NB4 (cell line): ENCODE data around the gene UBE2D3.

ENCODE experiments used
- DNase-seq: peaks from one replicate; pipeline ENCODE4 v3.0.0; 2010; ENCODE audit warnings: low read depth
- H3K4me3 ChIP-seq: one replicate; pipeline ENCODE4 v1.5.1; 2011; ENCODE audit warnings: mild to moderate bottlenecking, low read depth, low read length, moderate library complexity
- CTCF ChIP-seq: IDR thresholded peaks from one replicate; pipeline ENCODE4 v1.5.1; 2012; ENCODE audit warnings: low read depth, low read length
- MYC ChIP-seq: IDR thresholded peaks from 2 replicates; pipeline ENCODE4 v1.6.1; 2011; ENCODE audit warnings: low read depth, low read length
- POLR2A ChIP-seq: IDR thresholded peaks from 2 replicates; pipeline ENCODE4 v1.6.1; 2011; ENCODE audit warnings: mild to moderate bottlenecking; ENCODE audit not compliant: insufficient read length; ENCODE audit errors: extremely low read depth
- TF ChIP-seq, protein P1 (sequence below): IDR thresholded peaks from 2 replicates; pipeline ENCODE4 v1.6.1; 2011; ENCODE audit warnings: low read depth, low read length

Gene UBE2D3

GRCh38 chr4:102791318-102791835 lies 36.0 kb downstream of the UBE2D3 start:
- TF ChIP-seq, protein P1, sequence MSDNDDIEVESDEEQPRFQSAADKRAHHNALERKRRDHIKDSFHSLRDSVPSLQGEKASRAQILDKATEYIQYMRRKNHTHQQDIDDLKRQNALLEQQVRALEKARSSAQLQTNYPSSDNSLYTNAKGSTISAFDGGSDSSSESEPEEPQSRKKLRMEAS, result no peak
- TF ChIP-seq MYC, result no peak
- TF ChIP-seq CTCF, result no peak
- no peak for TF ChIP-seq POLR2A
- DNase-seq, result no peak
- H3K4me3 ChIP-seq, result no peak overlapping the region

- DNase-seq, result peak; percentile 34
- no peak overlapping the region for H3K4me3 ChIP-seq
- TF ChIP-seq, protein P1, result no peak
- TF ChIP-seq MYC (no peak), CTCF (no peak), POLR2A (no peak)
These were observed 38.0 kb downstream of the UBE2D3 start for GRCh38 chr4:102789317-102789717.

DNA sequence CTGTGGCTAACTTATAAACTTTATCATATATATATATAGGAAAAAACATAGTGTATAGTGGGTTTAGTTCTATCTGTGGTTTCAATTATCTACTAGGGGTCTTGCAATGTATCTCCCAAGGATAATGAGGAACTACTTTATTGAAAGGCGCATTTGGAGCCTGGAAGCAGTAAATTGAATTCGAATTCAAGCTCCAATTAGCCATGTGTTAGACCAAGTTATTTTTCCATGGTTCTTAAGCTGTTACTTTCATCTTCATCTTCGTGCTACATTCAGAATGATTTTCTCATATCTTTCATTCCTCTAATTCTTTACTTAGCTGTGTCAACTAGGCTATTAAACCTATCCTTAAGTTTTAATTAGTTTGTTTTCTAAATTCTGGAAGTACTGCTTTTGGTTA lies 39.4 kb downstream of the UBE2D3 start:
- TF ChIP-seq, protein P1, result no peak
- no peak for TF ChIP-seq CTCF
- TF ChIP-seq POLR2A, result no peak
- TF ChIP-seq MYC, result no peak
- no peak for DNase-seq
- H3K4me3 ChIP-seq, result no peak overlapping the region

DNA sequence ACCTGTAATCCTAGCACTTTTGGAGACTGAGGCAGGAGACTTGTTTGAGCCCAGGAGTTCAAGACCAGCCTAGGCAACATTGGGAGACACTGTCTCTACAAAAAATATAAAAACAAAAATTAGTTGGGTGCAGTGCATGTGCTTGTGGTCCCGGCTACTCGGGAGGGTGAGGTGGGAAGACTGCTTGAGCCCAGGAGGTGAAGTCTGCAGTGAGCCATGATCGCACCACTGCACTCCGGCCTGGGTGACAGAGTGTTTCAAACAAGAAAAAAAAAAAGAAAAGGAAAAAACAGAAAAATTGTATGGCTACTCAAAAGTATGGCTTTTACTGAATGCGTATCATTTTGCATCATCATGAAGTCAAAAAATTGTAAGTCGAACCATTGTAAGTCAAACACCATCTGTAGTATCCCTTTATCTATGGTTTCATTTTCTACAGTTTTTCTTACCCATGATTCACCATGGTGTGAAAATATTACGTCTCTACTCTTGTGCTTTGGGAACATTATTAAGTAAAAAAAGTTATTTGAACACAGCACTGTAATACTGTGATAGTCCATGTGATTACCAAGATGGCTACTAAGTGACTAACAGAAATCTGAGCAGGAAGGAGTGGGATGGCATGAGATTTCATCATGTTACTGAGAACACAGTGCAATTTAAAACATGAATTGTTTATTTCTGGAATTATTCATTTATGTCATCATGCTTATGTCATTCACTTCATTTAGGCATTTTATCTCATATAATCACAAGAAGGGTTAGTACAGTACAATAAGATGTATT lies 40.1 kb downstream of the UBE2D3 start:
- TF ChIP-seq CTCF (no peak), MYC (no peak), POLR2A (no peak)
- TF ChIP-seq, protein P1, result no peak
- DNase-seq, result no peak
- H3K4me3 ChIP-seq, result no peak overlapping the region

DNA sequence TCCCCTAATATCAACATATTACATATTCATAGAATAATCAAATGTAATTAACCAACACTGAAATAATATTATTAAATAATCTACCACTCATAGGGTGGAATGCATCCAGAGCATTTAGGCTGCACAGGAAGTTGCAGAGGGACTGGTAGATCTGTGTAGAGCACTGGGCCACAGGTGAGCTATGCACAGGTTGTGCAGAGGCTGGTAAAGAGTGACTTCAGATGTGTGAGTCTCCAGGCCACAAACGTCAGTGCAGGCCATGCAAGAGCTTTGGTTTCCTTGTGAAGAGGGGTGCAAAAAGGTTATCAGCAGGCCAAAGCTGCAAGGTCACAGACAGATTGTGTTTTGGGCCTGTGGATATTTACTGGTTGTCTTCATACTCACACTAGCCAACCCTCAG lies 41.1 kb downstream of the UBE2D3 start:
- DNase-seq, result no peak
- H3K4me3 ChIP-seq, result no peak overlapping the region
- TF ChIP-seq CTCF (no peak), MYC (no peak), POLR2A (no peak)
- TF ChIP-seq, protein P1, result no peak

DNA sequence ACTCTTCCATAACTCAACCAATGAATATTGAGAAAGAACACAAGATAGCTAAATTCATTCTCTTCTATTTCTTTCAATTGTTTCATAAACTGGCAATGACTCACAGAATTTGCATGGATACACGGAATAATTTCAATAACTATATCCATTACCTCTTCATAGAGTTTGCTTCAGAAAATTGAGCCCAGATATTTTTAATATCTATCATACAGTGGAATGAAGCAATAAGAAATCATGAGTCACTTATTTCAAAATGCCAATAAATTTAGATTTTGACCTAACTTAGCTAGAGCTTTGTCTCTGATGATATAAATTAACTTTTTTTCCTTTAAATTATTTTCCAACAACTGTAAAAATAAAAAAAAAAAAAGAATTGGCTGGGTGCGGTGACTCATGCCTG lies 44.3 kb downstream of the UBE2D3 start:
- TF ChIP-seq CTCF, result no peak
- TF ChIP-seq MYC, result no peak
- TF ChIP-seq POLR2A, result no peak
- TF ChIP-seq, protein P1, result no peak
- DNase-seq, result no peak
- H3K4me3 ChIP-seq, result no peak overlapping the region
